T-helper 1 cell (primary cell): ENCODE data around the gene PRR23C.
"Not testable (repeated sequence)": the region's sequence is repeated elsewhere in the genome, so short reads cannot be mapped to it uniquely, and the experiment has no call there.

ENCODE experiments used
- DNase-seq, 5 donors: peaks; one replicate each; pipeline ENCODE4 v3.0.0-alpha.2; 2012 to 2020
- total RNA-seq, 4 donors: gene quantifications; one replicate each; lab custom pipeline; 2026; lab: John Stamatoyannopoulos, UW

PRR23C gene
- total RNA-seq: 0 reads per million in 4 donors

DNA sequence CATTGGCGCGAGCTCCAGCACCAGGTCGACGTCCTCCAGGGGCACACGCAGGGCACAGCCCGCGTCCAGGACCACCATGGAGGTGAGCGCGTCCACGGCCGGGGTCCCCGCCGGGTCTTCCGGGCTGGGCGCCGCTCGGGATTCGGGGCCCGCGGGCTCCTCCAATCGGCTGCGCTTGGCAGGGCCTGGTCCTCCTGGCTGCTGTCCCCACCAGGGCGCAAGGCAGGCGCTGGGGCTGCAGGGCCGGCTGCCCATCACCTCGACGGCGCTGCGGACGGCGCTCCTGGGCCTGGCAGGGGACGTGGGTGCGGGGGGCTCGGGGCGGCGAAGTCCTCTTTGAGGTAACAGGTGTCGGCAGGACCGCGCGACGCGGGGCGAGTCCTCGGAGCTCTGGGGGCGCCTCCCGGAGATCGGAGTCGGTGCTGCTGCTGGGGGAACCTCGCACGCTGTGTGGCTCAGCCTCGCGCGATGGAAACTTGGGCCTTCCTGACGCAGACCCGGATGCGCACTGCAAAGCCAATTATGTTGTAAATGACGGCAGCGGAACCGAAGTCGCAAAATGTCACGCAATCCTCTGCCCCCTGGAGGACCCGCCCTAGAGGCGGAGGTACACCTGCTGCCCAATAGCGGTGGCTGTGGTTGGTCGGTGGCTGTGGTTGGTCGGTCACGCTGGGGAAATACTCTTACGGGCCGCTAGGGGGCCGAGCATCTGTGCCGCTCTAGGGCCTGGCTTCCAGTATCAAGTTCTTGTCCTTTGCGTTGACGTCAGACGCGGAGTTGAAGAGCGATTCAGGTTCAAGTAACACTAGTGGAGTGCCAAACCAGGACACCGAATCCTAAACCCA, at the start of gene PRR23C:
Gene PRR23C (minus strand): TSS at position 527 of the 845 bp plus-strand sequence. CDS start 272 bp downstream, at position 255.
- DNase-seq: no peak

- no peak for DNase-seq
These were observed 49.1 kb upstream of the PRR23C start for GRCh38 chr3:139093840-139094239.

- no peak for DNase-seq
These were observed 44.0 kb upstream of the PRR23C start for GRCh38 chr3:139088462-139089324.

GRCh38 chr3:139087621-139088020, 42.9 kb upstream of the PRR23C start:
- DNase-seq: no peak

DNA sequence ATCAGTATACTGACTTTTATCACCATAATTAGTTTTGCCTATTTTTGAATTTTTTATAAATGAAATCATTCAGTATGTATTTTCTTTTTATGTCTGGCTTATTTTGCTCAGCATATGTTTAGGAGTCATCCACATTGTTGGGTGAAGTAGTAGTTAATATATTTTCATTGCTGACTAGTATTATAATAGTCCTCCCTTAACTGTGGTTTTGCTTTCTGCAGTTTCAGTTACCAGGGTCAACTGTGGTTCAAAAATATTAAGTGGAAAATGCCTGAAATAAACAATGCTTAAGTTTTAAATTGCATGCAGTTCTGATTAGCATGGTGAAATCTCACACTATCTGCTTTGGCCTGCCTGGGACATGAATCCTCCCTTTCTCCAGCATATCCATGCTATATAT, 39.5 kb upstream of the PRR23C start:
- DNase-seq: no peak

GRCh38 chr3:139074565-139075115, 29.9 kb upstream of the PRR23C start:
- DNase-seq: no peak

GRCh38 chr3:139062918-139063317, 18.2 kb upstream of the PRR23C start:
- DNase-seq: no peak

- DNase-seq: no peak
These were observed 8.3 kb upstream of the PRR23C start for GRCh38 chr3:139052802-139053600.

DNA sequence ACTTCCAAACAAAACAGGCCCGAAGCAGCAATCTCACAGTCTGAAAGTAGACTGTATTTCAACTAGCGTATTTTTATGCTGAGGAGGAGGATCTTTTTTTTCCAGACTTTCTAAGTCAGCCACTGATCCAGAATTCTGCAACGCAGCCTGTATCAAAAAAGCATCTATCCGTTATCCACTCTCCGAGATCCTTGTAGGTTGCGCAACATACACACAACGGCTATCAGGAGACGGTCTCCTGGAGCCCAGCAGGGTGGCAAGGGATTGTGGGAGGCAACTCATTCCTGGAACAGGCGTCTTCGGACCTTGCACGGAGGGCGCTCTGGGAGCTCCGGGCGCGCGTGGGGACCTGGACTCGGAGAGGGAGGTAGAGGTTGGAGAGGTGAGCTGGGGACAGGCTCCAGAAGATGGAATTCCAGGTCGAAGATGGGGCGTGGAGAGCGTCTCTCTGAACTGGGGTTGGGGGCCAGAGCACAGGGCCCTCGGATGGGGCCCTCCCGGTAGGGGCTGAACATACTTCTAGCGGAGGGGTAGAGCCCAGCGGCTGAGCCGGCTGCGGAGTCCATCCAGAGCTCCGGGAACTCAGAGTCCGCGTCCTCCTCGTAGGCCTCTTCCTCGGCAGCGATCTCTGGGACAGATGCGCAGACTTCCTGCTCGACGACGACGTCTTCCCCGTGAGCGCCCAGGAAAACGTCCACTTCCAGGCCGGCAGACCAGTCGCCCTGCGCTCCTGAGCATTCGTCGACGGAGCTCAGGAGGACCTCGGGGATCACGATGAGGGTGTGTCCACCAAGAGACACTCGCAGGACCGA, 932 bp downstream of the PRR23C start:
- DNase-seq: no peak

GRCh38 chr3:139037478-139037877, 7.2 kb downstream of the PRR23C start:
- DNase-seq: no peak

- no peak for DNase-seq
These were observed 12.2 kb downstream of the PRR23C start for GRCh38 chr3:139032326-139033002.

- DNase-seq: not testable (repeated sequence)
These were observed 14.1 kb downstream of the PRR23C start for GRCh38 chr3:139030576-139030975.

- no peak for DNase-seq
These were observed 19.7 kb downstream of the PRR23C start for GRCh38 chr3:139024968-139025367.

DNA sequence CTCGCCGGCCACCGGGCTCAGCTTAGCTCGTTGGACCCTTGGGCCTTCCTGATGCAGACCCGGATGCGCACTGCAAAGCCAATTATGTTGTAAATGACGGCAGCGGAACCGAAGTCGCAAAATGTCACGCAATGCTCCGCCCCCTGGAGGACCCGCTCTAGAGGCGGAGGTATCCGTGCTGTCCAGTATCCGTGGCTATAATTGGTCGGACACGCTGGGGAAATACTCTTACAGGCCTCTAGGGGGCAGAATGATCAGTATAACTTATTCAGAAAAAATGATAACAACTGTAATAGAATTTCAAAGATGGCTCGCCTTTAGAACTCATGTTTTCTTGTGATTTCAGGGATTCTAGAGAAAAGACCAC, 23.8 kb downstream of the PRR23C start, which contains the start of gene PRR23B:
Gene PRR23B (minus strand): TSS at position 59 of the 367 bp plus-strand sequence. CDS start 265 bp downstream, outside the sequence.
- DNase-seq: no peak

- no peak for DNase-seq
These were observed 24.4 kb downstream of the PRR23C start for GRCh38 chr3:139020036-139020867.

- no peak for DNase-seq
These were observed 28.2 kb downstream of the PRR23C start for GRCh38 chr3:139016430-139017048.

GRCh38 chr3:139006051-139006716, 38.5 kb downstream of the PRR23C start, which contains the start of gene PRR23A:
Gene PRR23A (minus strand): TSS chr3:139006268. CDS start chr3:139006268, 0 bp downstream.
- no peak for DNase-seq

GRCh38 chr3:139005356-139005993, 39.2 kb downstream of the PRR23C start:
- DNase-seq: no peak
